ENCODE results near the gene KDM1B.

The KDM1B gene, protein sequence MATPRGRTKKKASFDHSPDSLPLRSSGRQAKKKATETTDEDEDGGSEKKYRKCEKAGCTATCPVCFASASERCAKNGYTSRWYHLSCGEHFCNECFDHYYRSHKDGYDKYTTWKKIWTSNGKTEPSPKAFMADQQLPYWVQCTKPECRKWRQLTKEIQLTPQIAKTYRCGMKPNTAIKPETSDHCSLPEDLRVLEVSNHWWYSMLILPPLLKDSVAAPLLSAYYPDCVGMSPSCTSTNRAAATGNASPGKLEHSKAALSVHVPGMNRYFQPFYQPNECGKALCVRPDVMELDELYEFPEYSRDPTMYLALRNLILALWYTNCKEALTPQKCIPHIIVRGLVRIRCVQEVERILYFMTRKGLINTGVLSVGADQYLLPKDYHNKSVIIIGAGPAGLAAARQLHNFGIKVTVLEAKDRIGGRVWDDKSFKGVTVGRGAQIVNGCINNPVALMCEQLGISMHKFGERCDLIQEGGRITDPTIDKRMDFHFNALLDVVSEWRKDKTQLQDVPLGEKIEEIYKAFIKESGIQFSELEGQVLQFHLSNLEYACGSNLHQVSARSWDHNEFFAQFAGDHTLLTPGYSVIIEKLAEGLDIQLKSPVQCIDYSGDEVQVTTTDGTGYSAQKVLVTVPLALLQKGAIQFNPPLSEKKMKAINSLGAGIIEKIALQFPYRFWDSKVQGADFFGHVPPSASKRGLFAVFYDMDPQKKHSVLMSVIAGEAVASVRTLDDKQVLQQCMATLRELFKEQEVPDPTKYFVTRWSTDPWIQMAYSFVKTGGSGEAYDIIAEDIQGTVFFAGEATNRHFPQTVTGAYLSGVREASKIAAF

DNA sequence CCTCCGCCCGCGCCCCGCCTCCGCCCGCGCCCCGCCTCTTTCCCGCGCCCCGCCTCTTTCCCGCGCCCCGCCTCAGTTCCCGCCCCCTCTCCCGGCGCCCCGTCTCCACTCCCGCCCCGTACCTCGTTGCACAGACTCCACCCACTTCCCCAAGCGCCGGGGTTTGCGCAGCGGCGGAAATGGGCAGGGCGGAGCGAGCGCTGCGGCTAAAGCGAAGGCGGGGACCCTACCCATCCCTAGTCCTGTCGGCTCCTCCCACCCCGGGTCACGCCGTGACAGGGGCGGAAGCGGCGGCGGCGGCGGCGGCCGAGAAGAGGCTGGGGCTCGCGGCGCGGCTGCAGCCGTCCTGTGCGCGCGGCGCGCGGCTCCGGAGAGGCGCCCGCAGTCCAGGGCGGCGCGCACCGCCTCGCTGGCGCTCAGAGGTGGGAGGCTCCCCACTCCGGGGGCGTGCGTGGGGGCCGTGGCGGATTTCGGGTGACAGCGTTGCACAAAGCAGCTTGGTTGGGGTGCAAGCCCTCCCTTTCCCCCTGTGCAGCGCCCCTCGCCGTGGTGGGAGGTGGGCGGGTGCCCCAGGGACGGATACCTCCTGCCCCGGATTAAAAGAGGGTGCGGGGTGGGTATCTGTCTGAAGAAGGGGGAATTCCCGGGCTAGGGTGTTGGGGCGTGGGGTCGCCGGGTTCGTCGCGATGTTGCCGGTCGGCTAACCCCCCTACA lies at the start of gene KDM1B:
TSS of gene KDM1B (plus strand) at position 273 of the 714 bp plus-strand sequence. CDS start 4,474 bp downstream, outside the sequence.
- DNase-seq (peak; percentile 98), ATAC-seq (peak; percentile 96)

DNA sequence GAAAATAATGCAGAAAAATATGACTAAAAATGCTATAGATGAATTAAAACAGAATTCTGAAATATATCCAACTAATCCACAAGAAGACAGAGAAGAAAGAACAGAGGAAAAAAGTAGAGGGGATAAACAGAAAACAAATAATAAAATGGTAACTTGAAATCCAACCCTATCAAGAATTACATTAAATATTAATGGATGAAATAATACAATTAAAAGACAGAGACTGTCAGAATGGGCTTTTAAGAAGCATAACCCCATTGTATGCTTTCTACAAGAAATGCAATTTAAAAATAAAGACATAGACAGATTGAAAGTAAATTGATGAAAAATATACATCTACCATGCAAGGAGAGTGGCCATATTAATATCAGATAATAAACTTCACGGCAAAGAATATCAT lies 48.2 kb upstream of the KDM1B start:
- ATAC-seq, result no peak
- DNase-seq, result no peak

DNA sequence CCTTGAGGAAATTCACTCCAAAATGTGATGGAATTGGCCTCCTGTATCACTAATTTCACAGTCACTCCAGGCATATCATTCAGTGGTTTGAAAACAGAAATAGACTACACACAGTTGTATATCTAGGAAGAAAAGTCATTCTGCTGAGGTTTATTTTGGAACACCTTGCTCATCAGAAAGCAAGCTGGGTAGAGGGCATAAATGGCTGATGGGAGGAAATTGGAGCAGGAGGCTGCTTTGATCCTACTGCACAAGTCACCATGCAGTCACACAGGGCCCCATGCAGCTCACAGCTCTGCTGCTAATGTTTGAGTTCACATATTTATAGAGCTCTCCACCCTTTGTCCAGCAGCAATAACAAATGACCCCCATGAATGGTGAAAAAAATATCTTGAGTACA lies 45.1 kb upstream of the KDM1B start:
- no peak for ATAC-seq

DNA sequence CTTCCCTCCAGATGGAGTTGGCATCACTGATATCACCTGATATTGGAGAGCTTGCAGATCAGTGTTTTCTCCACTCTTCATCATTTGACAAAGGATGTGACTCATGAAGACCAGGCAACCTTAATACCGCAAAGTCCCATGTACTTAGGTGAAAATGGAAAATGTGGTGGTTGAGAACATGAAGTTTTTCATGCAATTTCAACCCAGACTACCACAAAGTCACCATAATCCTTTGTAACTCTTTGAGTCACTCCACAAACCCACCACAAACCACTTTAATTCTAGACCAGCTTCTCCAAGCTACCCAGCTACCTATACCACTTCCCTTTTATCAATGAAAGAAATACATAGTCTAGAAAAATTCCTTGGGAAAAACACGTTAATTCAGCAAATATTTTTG lies 39.9 kb upstream of the KDM1B start:
- DNase-seq (peak; percentile 10), ATAC-seq (peak; percentile 88)

More for the DNA sequence above, 45.1 kb upstream of the KDM1B start:
- no peak for DNase-seq

DNA sequence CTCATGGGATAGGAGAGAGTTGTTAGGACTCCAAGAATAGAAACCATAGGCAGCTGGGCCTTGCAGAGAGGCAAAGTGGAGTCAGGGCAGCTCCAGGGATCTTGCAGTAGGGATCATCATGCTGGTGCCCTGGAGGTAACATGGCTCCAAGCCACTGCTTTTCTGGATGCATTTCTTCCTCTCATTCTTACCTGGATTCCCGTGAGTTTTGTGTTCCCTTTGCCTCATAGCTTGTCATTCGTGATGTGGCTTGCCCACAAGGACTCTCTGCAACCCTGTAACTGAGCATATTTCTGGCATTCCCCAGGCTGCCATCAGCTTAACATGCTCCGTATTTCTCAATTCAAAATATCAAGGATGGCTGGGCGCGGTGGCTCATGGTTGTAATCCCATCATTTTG lies 38.1 kb upstream of the KDM1B start:
- ATAC-seq, result no peak
- no peak for DNase-seq

DNA sequence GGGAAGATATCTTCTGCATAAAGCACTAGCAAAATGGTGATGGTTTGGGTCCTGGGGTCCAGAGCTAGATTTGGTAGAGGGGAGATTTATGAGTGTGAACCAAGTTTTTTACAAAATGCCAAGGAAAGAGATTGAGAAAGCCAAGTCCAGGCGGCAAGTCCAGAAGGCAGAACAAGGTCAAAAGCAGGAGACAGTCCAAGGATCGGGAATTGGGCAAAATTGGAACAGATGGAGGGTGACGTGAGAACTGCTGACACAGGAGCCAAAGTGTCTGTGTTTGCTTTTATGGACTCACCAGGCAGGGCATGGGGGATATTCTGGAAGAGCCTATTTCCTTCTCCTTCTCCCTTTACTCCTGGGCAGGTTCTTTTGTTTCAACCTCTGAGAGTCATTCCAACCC lies 36.9 kb upstream of the KDM1B start:
- ATAC-seq (no peak), DNase-seq (no peak)

DNA sequence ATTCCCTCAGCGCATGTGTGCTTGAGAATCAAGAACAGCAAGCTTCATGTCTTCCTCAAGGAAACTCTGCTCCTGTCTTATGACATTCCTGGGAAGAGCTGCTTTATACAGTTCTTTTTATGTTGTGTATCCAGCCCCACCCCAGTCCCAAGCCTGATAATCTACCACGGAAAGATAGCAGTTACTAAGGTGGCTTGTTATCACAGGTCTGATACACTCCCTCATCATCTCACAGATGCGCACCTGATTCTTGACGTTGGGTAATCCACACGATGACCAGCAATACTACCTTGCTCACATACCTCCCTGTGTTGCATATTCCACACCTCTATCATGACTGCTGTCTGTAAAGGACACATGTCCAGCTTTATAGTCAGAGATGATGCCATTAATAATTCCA lies 36.0 kb upstream of the KDM1B start:
- ATAC-seq (no peak), DNase-seq (no peak)

DNA sequence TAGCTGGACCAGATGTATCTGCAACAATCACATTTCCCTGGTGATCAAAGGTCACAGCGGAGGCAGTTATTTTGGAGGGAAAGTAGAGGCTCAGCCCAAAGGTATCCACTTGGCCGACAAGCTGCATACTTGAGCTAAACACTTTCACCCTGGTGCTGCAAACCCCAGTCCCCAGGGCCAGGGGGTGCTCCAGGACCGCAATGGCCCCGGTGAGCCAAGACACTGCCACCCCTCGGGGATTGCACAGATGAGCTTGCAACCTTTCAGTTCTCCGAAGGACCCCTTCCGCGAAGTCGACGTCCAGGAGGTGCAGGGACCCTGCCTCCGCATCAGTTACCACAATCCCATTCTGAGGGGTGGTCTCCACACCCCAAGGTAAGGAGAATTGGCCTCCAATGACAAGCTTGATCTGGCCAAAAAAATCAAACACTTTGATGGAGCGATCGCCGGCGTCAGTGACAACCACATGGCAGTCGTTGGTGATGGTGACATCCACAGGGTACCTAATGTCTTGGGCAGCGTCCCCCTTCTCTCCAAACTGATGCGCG lies 33.6 kb upstream of the KDM1B start:
- no peak for ATAC-seq
- DNase-seq, result no peak

DNA sequence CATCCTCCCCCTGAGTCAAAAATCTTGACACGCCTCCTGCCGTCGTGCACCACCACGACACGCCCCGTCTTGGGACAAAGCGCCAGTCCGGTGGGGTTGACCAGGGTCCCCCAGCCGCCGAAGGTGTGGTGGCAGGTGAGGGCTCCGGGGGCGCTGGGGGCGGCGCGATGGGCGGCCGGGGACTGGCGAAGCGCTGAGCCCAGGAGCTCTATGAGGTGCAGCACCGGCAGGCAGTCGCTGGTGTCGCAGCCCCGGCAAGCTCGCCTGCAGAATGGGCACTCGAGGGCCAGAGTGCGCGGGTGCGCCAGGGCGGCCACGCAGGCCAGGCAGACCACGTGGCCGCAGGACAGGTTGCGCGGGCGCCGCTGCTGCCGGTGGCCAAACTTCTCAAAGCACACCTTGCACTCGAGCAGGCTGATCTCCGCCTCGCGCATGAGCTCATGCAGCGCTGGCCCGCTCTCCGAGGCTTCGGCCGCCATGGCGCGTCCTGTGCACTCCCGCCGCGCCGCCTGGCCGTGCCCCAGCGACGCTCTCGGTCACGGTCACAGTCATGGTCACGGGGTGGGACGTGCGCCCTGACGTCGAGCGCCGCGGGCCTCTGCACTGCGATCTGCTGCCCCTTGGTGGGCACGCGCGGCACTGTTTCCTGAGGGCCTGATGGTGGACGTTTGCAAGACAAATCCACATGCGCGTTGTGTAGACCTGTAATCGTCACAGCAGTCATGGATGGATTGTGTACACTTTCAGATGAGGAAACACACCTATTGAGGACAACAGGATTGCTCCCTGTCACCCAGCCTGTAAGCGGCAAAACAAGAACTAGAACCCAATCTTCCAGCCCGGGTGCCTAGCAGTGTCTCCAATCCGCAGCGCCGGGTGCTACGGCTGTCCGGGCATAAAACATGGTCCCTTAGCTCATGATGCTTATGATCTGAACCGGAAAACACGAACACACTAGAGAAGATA lies 32.8 kb upstream of the KDM1B start, which contains the start of gene NHLRC1:
TSS of gene NHLRC1 (minus strand) at position 550 of the 966 bp plus-strand sequence. CDS start at position 479, 71 bp downstream.
- ATAC-seq (peak; percentile 99), DNase-seq (peak; percentile 85)

DNA sequence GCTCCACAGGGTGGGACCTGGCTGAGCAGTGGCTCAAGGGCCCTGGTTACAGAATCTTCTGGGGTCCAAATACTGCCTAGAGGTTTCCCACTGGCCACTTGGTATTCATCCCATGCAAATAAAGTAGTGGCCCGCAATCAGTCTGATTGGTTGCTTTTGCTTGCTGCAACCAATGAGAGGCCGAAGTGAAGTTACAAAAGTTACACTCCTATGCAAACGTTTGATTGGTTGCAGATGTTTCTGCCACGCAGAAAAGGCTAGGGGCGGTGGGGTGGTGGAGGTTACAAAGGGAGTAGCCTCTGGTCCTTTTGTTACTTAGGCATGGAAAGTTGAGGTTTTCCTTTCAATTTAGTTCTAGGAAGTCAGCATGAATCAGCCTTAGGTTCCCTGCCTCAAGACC lies 29.1 kb upstream of the KDM1B start:
- no peak for DNase-seq
- ATAC-seq, result no peak

DNA sequence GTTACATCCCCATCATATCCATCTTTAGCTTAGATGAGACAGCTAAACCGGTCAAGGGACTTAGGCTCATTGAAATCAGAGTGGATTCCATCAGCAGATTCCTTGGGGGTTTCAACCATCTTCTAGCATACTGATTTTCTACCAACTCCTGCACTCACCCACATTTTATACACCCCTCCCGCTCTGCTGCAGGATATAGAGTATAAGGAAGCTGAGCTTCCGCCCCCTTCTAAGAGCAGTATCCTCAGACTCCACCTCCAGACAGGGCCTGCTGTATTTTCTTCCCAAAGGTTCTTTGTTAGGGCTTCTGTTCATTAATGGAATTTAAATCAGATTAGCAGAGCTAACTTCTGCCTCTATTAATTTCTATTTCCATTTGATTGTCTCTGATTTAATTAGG lies 22.9 kb upstream of the KDM1B start:
- no peak for ATAC-seq
- DNase-seq, result no peak

DNA sequence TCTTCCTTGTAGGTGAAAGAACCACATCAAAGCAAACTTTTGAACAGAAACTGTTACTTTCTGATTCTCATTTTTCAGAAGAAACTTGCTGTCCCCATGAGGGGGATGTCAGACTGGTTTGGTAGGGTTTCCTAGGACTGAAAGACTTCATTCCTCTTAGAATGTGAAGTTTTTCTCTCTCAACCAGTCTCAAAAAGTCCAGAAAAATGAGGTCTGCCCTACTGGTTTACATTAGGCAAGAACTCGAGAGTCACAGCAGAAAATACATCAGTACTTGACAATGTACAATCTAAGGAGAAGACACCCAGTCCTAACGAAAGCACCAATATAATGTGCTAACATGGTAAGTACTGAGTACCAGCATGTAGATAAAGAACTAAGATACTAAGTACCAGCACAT lies 20.1 kb upstream of the KDM1B start:
- ATAC-seq (no peak), DNase-seq (no peak)

DNA sequence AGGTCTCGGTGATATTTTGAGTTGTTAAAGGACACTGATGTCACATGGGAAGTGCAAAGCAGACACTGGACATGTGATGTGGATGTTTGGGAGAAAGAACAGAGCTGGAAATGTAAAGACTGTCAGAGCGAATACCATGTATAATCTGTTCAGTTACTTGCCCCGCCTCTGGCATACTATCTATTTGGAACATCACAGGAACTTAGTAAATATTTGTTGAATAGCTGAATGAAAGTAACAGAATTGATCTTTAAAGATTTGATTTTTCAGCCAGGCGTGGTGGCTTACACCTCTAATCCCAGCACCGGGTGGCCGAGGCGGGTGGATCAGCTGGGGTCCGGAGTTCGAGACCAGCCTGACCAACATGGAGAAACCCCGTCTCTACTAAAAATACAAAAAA lies 19.0 kb upstream of the KDM1B start:
- ATAC-seq, result no peak
- no peak for DNase-seq

DNA sequence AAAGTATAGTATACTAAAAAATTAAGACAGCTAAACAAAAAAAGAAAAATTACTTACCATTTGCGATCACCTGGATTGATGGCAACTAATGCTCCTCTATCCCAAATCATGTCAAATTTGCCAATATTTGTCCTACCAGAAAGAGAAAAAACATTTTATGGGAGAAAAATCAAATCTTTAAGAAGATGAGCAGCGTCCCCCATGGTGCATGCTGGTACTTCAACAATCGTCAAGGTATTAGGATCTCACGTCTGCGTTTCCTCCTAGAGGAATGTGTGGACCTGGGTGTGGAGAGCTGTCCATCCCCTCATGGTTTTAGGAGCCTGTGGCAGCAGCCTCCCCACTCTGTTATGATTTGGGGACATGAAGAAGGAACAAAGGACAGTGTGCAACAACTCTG lies 16.3 kb upstream of the KDM1B start:
- no peak for DNase-seq

DNA sequence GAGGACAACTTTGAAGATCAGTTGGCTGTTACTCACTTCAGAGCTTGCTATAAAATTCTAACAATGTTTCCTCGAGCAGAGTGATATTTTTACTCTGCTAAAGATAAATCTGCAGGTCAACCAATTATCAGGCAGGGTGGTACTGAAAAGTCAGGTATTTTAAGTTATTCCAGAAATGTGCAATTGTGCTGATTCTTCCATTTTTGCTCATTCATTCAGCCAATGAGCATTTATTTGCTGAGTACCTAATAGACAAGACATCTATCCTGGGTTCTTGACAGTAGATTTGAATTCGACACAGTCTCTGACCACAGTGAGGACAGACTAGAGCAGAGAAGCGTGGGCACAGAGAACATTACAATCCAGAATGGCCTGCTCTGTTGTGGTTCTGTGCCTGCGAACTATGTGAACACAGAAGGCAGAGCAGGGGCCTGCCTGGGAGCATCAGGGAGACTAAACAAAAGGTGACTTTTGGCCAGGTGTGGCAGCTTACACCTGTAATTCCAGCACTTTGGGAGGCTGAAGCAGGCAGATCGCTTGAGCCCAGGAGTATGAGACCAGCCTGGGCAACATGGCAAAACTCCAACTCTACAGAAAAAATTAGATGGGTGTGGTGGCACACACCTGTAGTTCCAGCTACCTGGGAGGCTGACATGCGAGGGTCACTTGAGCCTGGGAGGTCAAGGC lies 15.1 kb upstream of the KDM1B start:
- ATAC-seq (no peak), DNase-seq (no peak)

More for the DNA sequence above, 16.3 kb upstream of the KDM1B start:
- no peak for ATAC-seq

DNA sequence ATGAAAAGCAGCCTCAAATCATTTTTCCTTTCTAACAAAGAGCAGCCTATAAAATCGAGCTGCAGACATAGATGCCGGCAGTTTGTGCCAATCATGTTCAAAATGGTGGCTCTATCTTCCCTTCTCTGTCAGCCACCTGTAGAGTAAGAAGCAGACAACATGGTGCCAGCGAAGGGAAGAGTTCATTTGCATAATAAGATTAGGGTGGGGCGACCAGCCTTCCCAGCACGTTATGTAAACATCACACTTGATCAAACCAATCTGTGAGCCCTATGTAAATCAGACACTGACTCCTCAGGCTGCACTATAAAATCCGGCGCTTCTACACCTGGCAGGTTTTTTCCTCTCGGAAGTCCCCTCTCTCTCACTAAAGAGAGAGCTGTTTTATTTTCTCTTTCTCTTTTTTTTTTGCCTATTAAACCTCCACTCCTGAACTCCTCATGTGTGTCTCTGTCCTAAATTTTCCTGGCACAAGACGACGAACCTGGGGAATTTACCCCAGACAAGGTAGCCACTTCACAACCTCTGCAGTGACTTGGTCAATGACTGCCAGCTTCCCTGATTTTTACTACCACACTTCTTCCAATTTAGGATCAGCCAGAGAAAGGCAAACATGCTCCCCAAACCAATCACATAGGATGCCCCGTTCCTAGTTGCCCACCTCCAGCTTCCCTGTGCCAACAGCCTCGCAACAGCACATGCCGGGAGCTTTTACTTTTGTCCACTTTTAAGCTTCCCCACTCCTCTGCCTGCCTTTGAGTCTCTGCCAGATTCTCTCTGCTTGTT lies 13.2 kb upstream of the KDM1B start:
- DNase-seq, result no peak
- no peak for ATAC-seq

DNA sequence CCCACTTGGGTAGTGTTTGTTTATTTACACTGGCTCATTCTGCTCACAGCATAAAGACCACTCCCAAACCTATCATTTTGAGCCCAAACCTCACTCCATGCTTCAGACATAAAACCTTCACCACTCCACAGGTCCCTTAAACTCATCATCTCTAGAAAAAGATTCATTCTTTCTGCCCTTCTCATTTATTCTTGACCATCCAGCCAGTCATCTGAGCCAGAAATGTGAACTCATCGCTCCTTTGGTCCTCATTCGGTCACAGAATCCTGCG lies 12.7 kb upstream of the KDM1B start:
- no peak for ATAC-seq
- DNase-seq, result no peak

DNA sequence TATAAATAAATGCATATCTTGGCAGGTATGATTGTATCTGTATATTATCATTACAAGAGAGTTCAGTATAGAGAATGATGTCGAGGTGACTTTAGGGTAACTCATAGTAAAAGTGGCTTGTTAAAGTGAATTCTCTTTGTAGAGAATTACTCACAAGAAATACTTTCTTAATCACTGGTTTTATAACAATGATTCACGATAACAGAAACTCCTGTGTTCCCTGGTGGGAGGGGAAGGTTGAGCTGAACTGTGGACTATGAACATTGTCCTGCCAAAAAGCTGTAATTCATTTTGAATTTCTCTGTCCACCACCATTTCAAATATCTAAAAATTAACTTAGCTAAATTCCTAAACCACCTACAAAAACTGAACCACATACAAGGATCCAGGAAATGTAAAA lies 8.1 kb upstream of the KDM1B start:
- DNase-seq (no peak), ATAC-seq (peak; percentile 55)

DNA sequence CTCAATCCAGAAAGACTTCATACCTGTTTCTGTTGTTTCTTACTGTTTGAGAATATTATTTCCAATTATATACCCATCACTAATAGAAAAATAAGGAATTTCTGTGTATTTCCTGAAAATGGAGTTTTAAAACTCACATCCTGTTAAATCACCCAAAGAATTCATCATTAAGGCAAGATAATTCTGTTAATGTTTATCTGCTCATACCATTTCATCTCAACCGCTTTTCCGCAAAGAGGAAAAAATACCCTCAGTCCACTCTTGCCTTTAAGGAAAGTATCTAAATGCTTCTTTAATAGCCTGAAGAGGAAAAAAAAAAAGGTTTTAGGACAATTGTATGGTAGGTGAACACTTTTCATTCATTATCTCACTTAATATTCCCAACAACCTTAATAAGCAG lies 7.6 kb upstream of the KDM1B start:
- no peak for DNase-seq
- no peak for ATAC-seq

Measured in stimulated activated naive CD8-positive, alpha-beta T cell treated with anti-CD3 and anti-CD28 coated beads, Interleukin-15, Interleukin-2, amounts not matched to agents 100 U/mL and 50 U/mL, for 24 hours (primary cell).